Upper lobe of left lung (tissue), 6 donors: ENCODE results near the gene FDXACB1. TPM values are rescaled to one million over a fixed set of nuclear protein-coding genes. Genes with fewer than 3 reads are reported as not detected.

Experiments
- ATAC-seq, 2 donors: fragments of 200-7000 bp; cut with Tn5 transposase; one replicate each; pipeline ENCODE4 v1.9.1; 2022; ENCODE audit warnings: mild to moderate bottlenecking in 2 of 2, moderate library complexity in 2 of 2; ENCODE audit not compliant: low FRiP score in 2 of 2
- DNase-seq, 2 donors: peaks; one replicate each; pipeline ENCODE4 v3.0.0-alpha.2; 2019 to 2020
- H3K27ac ChIP-seq, 4 donors: fragments of 200-600 bp; sonication (generic); one replicate each; pipeline ENCODE4 v1.5.1; 2016 to 2019
- H3K27me3 ChIP-seq, 4 donors: fragments of 200-600 bp; sonication (generic); one replicate each; pipeline ENCODE4 v1.5.1; 2017 to 2019
- H3K36me3 ChIP-seq, 4 donors: fragments of 200-600 bp; sonication (generic); one replicate each; pipeline ENCODE4 v1.5.1; 2016 to 2019
- H3K4me1 ChIP-seq, 4 donors: fragments of 200-600 bp; sonication (generic); one replicate each; pipeline ENCODE4 v1.5.1; 2018 to 2019
- H3K4me3 ChIP-seq, 4 donors: fragments of 200-600 bp; sonication (generic); one replicate each; pipeline ENCODE4 v1.5.1; 2017 to 2019; ENCODE audit warnings: mild to moderate bottlenecking in 2 of 4, moderate library complexity in 1 of 4
- H3K9me3 ChIP-seq, 4 donors: fragments of 200-600 bp; sonication (generic); one replicate each; pipeline ENCODE4 v1.5.1; 2018 to 2019
- CTCF ChIP-seq, 6 experiments: fragments of 450-650 bp in 4 of 6; fragments of 200-600 bp in 2 of 6; sonication (generic) in 2 of 6; IDR thresholded peaks; one replicate each; pipeline ENCODE4 v1.5.1; 2016 to 2019; ENCODE audit warnings: antibody characterized with exemption in 6 of 6
- EP300 ChIP-seq, 4 donors: sonication (generic); formaldehyde crosslinking; IDR thresholded peaks; one replicate each; pipeline ENCODE4 v1.5.1; 2017; ENCODE audit warnings: antibody characterized with exemption in 4 of 4, control low read depth in 2 of 4
- POLR2A ChIP-seq, 4 donors: fragments of 450-650 bp; IDR thresholded peaks; one replicate each; pipeline ENCODE4 v1.5.1; 2016 to 2017; ENCODE audit warnings: antibody characterized with exemption in 4 of 4, mild to moderate bottlenecking in 2 of 4
- POLR2AphosphoS5 ChIP-seq, 2 donors: sonication (generic); formaldehyde crosslinking; IDR thresholded peaks; one replicate each; pipeline ENCODE4 v1.5.1; 2017; ENCODE audit warnings: antibody characterized with exemption in 2 of 2
- WGBS, 2 donors: methylation state at CpG; one replicate each; pipeline ENCODE4 v1.1.5; 2017 to 2018; 5-methylcytosine and 5-hydroxymethylcytosine counted together
- small RNA-seq, 4 donors: library from RNA; depleted of rRNA; stranded (forward); fragments of <200 nt; gene quantifications; one replicate each; pipeline ENCODE3, GENCODE V24; 2016
- total RNA-seq, 6 donors: library from RNA; depleted of rRNA in 4 of 6; stranded (reverse); fragments of >200 nt in 4 of 6; gene quantifications; one replicate each; pipeline versions ENCODE4 v1.1.0 to v1.2.1, GENCODE V29; 2016 to 2021
- donor health status: DM: no; HTN: no; CAD: no; lungs with moderate emphysema.
- donor health status: DM: no; HTN: yes; CAD: no; lungs with severe emphysema.

Gene FDXACB1
- total RNA-seq, 6 donors from 2014 or later = 0.44 to 5.2 (median 2.6) TPM

GRCh38 chr11:111829185-111829968 lies 49.6 kb downstream of the FDXACB1 start:
- peaks cover 0 to 12% (median 0%) of the 10 kb centered on the region in 4 donors for H3K4me1 ChIP-seq
- no peak overlapping the region for H3K4me3 ChIP-seq
- peaks cover 0 to 26% (median 3%) of the 10 kb centered on the region in 4 donors for H3K36me3 ChIP-seq
- ATAC-seq (peak in 1 of 2 donors; percentile 56), DNase-seq (no peak)
- 85 to 90% methylated on average over 5 of the region's 5 CpGs for WGBS, 2 donors
- TF ChIP-seq POLR2A (IDR thresholded peaks at IDR 0.05) = no peak
- no peak for TF ChIP-seq CTCF (IDR thresholded peaks at IDR 0.05)
- no peak for TF ChIP-seq POLR2AphosphoS5 (IDR thresholded peaks at IDR 0.05)
- no peak for TF ChIP-seq EP300 (IDR thresholded peaks at IDR 0.05)
- no peaks in the 10 kb centered on the region for H3K9me3 ChIP-seq
- no peak overlapping the region for H3K27ac ChIP-seq
- H3K27me3 ChIP-seq = no peaks in the 10 kb centered on the region

GRCh38 chr11:111826322-111826950 lies 52.5 kb downstream of the FDXACB1 start:
- Histone ChIP-seq H3K36me3 (peaks cover 0 to 14% (median 2%) of the 10 kb centered on the region in 4 donors), H3K27me3 (no peaks in the 10 kb centered on the region), H3K4me1 (peaks cover 0 to under 1% (median 0%) of the 10 kb centered on the region in 4 donors), H3K9me3 (no peaks in the 10 kb centered on the region), H3K4me3 (no peak overlapping the region), H3K27ac (no peak overlapping the region)
- 79 to 94% methylated on average over 2 of the region's 2 CpGs for WGBS, 2 donors
- ATAC-seq (no peak), DNase-seq (no peak)
- TF ChIP-seq CTCF (IDR thresholded peaks at IDR 0.05) = no peak
- no peak for TF ChIP-seq EP300 (IDR thresholded peaks at IDR 0.05)
- no peak for TF ChIP-seq POLR2A (IDR thresholded peaks at IDR 0.05)
- TF ChIP-seq POLR2AphosphoS5 (IDR thresholded peaks at IDR 0.05) = no peak

Small RNA genes within 50 kb of the gene (small RNA-seq; reads per million reads assigned to genes)
- gene C11orf52 = 0 reads per million in 4 donors
- gene GNG5P3 = 0 reads per million in 4 donors
- gene RNA5SP351 = 0 reads per million in 4 donors
- 0 to 1.1 (median 0) reads per million in 4 donors for gene RPL37AP8

Other genes starting within 250 kb of the FDXACB1 start
- 10 to 100 TPM; 11.3 to 31.8 (median 22.0) TPM for gene PPP2R1B, start 112.8 kb downstream of the FDXACB1 start, total RNA-seq
- gene ALG9, start 7.6 kb downstream of the FDXACB1 start, total RNA-seq = 10 to 100 TPM; 15.7 to 34.8 (median 20.9) TPM
- 10 to 100 TPM in 5 of 6 donors, 1 to 10 TPM in 1; 2.1 to 29.4 (median 19.5) TPM for gene CFAP68, start 376 bp upstream of the FDXACB1 start, total RNA-seq
- 10 to 100 TPM; 21.0 to 79.7 (median 30.2) TPM for gene CRYAB, start 32.6 kb upstream of the FDXACB1 start, total RNA-seq
- 1 to 10 TPM in 3 of 6 donors, under 1 TPM in 1, not detected in 2; 0.61 to 6.5 (median 1.9) TPM for gene HSPB2, start 33.6 kb upstream of the FDXACB1 start, total RNA-seq
- gene C11orf52, start 39.7 kb upstream of the FDXACB1 start, total RNA-seq = 10 to 100 TPM in 4 of 6 donors, 1 to 10 TPM in 2; 7.1 to 26.7 (median 11.3) TPM
- 10 to 100 TPM; 10.9 to 55.5 (median 15.7) TPM for gene DIXDC1, start 58.2 kb upstream of the FDXACB1 start, total RNA-seq
- 10 to 100 TPM; 12.6 to 37.7 (median 27.2) TPM for gene DLAT, start 146.2 kb upstream of the FDXACB1 start, total RNA-seq
- gene PIH1D2, start 194.9 kb upstream of the FDXACB1 start, total RNA-seq = 10 to 100 TPM in 1 of 6 donors, 1 to 10 TPM in 5; 1.2 to 24.1 (median 4.0) TPM
- 10 to 100 TPM in 5 of 6 donors, 1 to 10 TPM in 1; 8.3 to 24.5 (median 14.9) TPM for gene NKAPD1, start 195.1 kb upstream of the FDXACB1 start, total RNA-seq
- 10 to 100 TPM; 10.8 to 50.7 (median 31.3) TPM for gene TIMM8B, start 207.6 kb upstream of the FDXACB1 start, total RNA-seq
- 100 to 1,000 TPM in 1 of 6 donors, 10 to 100 TPM in 5; 27.5 to 107 (median 78.8) TPM for gene SDHD, start 207.7 kb upstream of the FDXACB1 start, total RNA-seq